Measurements from ENCODE around the gene STX3.

DNA sequence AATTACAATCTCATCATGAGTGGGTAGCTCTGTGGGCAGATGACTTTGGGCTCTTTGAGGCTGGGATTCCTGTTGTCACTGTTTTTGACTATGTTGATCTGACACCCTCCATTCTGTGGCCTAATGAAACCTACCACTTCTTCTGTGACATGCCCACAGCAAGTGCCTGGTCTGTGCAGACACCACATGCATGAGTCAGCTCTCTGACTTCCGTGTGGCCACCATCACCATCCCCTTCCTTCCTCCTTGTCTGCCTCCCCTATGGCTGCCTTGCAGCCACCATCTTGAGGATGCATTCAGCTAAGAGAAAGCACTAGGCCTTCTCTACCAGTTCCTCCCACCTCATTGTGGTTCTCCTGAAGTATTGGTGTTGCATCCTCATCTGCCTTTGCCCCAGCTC lies 26.3 kb upstream of the STX3 start:
- TF ChIP-seq, protein P1, sequence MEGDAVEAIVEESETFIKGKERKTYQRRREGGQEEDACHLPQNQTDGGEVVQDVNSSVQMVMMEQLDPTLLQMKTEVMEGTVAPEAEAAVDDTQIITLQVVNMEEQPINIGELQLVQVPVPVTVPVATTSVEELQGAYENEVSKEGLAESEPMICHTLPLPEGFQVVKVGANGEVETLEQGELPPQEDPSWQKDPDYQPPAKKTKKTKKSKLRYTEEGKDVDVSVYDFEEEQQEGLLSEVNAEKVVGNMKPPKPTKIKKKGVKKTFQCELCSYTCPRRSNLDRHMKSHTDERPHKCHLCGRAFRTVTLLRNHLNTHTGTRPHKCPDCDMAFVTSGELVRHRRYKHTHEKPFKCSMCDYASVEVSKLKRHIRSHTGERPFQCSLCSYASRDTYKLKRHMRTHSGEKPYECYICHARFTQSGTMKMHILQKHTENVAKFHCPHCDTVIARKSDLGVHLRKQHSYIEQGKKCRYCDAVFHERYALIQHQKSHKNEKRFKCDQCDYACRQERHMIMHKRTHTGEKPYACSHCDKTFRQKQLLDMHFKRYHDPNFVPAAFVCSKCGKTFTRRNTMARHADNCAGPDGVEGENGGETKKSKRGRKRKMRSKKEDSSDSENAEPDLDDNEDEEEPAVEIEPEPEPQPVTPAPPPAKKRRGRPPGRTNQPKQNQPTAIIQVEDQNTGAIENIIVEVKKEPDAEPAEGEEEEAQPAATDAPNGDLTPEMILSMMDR (conservative IDR thresholded peaks at IDR 0.05; ENCODE audit: low read length) = no peak
- no peak for TF ChIP-seq EZH2phosphoT487 (IDR thresholded peaks at IDR 0.05; ENCODE audit: borderline replicate concordance)
